OCI-LY7 (cell line): ENCODE results near the gene PFKL.

Experiments
- CTCF ChIP-seq: fragments of 200-600 bp; sonication (generic); conservative IDR thresholded peaks from 2 replicates; pipeline ENCODE4 v1.5.1; 2014; ENCODE audit warnings: mild to moderate bottlenecking, antibody characterized with exemption, low read length, moderate library complexity, mixed read lengths
- EZH2phosphoT487 ChIP-seq: fragments of 200-600 bp; sonication (generic); IDR thresholded peaks from 2 replicates; pipeline ENCODE4 v1.6.1; 2018; ENCODE audit warnings: low read depth, borderline replicate concordance, mild to moderate bottlenecking, mixed run types, antibody characterized with exemption, low read length, moderate library complexity, mixed read lengths

DNA sequence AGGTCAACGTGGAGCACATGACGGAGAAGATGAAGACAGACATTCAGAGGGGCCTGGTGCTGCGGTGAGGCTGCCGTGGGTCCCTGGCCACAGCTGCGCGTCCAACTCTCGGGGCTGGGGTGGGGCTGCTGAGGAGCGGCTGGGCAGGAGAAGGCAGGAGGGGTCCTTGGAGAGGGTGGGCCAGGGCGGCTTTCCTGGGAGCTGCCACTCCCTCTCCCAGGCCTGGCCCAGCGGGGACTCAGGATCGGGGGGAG is 24.9 kb downstream of the PFKL start:
- TF ChIP-seq CTCF (no peak), EZH2phosphoT487 (no peak)
